Omental fat pad (tissue), 4 donors: ENCODE data around the gene KIF5A. TPM values are rescaled to one million over a fixed set of nuclear protein-coding genes. Genes with fewer than 3 reads are reported as not detected.

Experiments used
- ATAC-seq: fragments of 150-250 bp; one replicate; pipeline ENCODE4 v1.9.1; 2016; ENCODE audit warnings: mild to moderate bottlenecking, moderate library complexity; ENCODE audit not compliant: low FRiP score
- DNase-seq: peaks from one replicate; pipeline ENCODE4 v3.0.0-alpha.2; 2019; ENCODE audit warnings: low spot score
- CTCF ChIP-seq, 3 donors: fragments of 450-650 bp; IDR thresholded peaks; one replicate each; pipeline ENCODE4 v1.5.1; 2016 to 2017; ENCODE audit warnings: antibody characterized with exemption in 3 of 3, mild to moderate bottlenecking in 3 of 3, moderate library complexity in 2 of 3
- total RNA-seq, 4 donors: library from RNA; depleted of rRNA; stranded (reverse); fragments of >200 nt; gene quantifications; one replicate each; pipeline ENCODE4 v1.1.0, GENCODE V29; 2016

Gene KIF5A
- total RNA-seq, 4 donors from 2014 or later = 0.09 to 0.13 TPM; not detected in 2

- DNase-seq = no peak
- no peak for ATAC-seq
- no peak for TF ChIP-seq CTCF (IDR thresholded peaks at IDR 0.05)
Observed at GRCh38 chr12:57543581-57543980, 6.3 kb upstream of the KIF5A start.

- peak; percentile 9 for ATAC-seq
- TF ChIP-seq CTCF (IDR thresholded peaks at IDR 0.05) = no peak
- DNase-seq = no peak
Observed at GRCh38 chr12:57545809-57546437, 3.9 kb upstream of the KIF5A start.

GRCh38 chr12:57546438-57547287 is 3.2 kb upstream of the KIF5A start, which contains the start of gene DCTN2:
Gene DCTN2, minus strand, starts transcription at chr12:57547192. Its CDS starts 129 bp downstream, at chr12:57547063.
- TF ChIP-seq CTCF (IDR thresholded peaks at IDR 0.05) = no peak
- peak; percentile 98 for ATAC-seq
- peak; percentile 82 for DNase-seq

GRCh38 chr12:57547288-57548012 is 2.4 kb upstream of the KIF5A start:
- DNase-seq = no peak
- TF ChIP-seq CTCF (IDR thresholded peaks at IDR 0.05) = no peak
- no peak for ATAC-seq

GRCh38 chr12:57548013-57548315 is 1.9 kb upstream of the KIF5A start:
- DNase-seq (no peak), ATAC-seq (no peak)
- TF ChIP-seq CTCF (IDR thresholded peaks at IDR 0.05) = no peak

GRCh38 chr12:57548488-57548887 is 1.4 kb upstream of the KIF5A start:
- DNase-seq = no peak
- no peak for TF ChIP-seq CTCF (IDR thresholded peaks at IDR 0.05)
- no peak for ATAC-seq
